ENCODE measurements around the gene MTX2.
"Not testable (repeated sequence)": the region's sequence is repeated elsewhere in the genome, so short reads cannot be mapped to it uniquely, and the experiment has no call there.

Gene MTX2

DNA sequence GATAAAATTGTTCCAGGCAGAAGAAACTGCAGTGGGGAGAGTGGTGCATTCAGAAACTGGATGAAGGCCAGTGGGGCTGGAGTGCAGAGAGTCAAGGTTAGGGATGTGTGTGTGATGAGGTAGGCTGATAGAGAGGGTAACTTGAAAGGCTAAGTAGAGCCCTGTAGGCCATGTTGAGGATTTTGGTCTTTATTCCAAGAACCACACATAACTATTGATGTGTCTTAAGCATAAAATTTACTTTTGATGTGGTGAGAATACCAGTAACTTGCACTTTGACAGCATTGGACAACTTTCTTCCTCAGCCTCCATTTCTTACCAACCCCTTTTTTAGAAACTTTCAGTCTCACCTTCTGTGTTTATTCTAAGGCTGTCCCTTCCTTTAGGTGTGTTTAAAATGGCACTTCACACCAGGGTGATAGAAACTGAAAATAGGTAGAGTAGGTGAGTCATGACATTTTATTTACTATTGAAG, 22.6 kb downstream of the MTX2 start:
- DNase-seq = no peak

DNA sequence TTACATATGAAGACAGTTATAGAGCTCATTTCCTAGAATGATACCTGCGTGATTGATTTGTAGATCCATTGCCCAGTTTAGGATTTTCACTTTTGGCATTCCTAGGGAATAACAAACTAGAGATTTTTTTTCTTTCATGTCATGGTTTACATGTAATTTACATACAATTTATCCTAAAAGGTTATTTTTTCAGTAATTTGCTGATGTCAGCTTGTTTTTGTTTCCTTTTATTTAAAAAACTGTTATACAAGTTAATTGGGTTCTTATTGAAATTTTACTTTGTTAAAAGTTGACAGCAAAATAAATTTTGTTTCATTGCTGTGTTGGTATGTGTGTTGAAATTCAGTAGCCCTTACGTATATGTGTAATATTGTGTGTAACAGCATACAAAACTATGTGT, 23.4 kb downstream of the MTX2 start:
- no peak for DNase-seq

GRCh38 chr2:176293334-176293733, 24.1 kb downstream of the MTX2 start:
- DNase-seq = no peak

DNA sequence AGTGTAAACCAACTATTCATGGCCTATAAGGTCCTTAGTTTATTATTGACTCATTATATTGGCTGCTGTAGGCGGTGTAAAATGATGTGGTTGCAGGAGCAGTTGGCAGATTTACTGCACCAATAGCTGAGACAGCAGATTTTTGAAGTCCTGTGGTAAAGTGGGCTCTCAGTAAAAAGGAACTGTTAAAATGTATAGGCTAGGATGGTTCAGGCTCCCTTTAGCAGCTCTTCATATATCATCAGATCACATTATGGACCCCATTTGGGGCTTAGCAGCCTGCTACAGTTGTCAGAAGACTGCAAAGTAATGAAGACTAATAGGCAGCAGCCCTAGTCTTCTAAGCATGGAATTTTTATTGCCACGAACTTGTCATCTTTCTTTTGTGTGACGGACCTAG, 27.8 kb downstream of the MTX2 start:
- no peak for DNase-seq

GRCh38 chr2:176297737-176298136, 28.5 kb downstream of the MTX2 start:
- DNase-seq = no peak

DNA sequence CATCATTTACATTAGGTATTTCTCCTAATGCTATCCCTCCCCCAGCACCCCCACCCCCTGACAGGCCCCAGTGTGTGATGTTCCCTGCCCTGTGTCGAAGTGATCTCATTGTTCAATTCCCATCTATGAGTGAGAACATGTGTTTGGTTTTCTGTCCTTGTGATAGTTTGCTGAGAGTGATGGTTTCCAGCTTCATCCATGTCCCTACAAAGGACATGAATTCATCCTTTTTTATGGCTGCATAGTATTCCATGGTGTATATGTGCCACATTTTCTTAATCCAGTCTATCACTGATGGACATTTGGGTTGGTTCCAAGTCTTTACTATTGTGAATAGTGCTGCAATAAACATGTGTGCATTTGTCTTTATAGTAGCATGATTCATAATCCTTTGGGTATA, 36.8 kb downstream of the MTX2 start:
- not testable (repeated sequence) for DNase-seq

DNA sequence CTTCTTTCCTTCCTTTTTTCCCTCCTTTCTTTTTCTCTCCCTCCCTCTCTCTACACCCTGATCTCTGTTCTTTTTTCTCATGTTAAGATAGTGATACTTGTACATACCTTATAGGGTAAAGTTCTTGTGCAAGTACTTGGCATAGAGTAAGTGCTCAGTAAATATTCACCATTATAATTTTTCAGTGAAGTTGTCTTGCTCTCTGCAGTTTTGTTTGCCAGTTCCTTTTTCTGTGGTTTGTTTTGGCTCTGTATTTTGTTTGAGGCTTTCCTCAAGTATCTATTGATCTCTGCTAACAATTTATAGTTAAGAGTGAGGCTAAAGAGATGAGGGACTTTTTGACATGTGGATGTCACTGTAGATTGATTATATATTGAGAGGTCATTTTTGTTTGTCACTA, 48.0 kb downstream of the MTX2 start:
- DNase-seq = no peak

DNA sequence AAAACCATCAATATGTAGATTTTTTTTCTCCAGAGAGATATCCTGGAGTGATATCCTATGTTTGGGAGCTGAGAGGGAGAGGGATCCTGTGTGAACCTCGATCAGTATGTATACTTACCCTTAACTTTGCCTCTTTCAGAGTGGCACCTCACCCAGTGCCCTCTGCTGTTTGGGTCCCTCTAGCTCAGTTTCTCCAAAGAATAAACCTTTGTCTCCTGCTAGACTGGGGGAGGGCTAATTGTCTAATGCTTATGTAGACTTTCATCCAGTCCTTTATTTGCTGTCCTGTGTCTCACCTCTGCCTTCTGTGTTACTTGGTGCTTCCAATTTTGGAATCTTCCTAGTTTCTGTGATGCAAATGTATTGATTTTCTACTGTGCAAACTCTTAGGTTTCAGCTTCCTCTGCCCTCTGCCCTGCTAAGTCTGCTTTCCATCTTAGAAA, 48.4 kb downstream of the MTX2 start:
- no peak for DNase-seq

- no peak for DNase-seq
Observed at GRCh38 chr2:176321916-176322315, 52.7 kb downstream of the MTX2 start.

GRCh38 chr2:176324862-176325261, 55.6 kb downstream of the MTX2 start:
- DNase-seq = no peak

GRCh38 chr2:176325732-176326131, 56.5 kb downstream of the MTX2 start:
- DNase-seq = no peak

- DNase-seq = peak; percentile 6
Observed at GRCh38 chr2:176328149-176328548, 58.9 kb downstream of the MTX2 start.

GRCh38 chr2:176330612-176331011, 61.4 kb downstream of the MTX2 start:
- DNase-seq = no peak

DNA sequence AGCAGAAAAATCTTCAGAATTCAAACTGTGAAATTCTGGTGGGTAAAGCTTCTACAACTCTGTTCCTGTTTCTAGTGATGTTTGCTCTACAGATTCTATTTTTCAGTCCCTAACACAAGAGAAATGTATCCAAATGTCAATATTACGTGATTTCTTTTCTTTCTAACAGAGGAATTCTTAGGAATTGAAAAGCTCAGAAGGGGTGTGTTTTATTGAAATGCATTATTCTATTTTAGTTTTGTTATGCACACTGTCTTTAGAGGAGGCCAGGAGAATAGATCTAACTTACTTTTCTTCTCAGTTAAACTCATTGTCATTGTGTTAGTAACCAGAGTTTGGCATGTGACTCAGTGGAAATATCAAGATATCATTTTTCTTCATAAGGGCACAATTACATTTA, 62.4 kb downstream of the MTX2 start:
- DNase-seq = no peak

DNA sequence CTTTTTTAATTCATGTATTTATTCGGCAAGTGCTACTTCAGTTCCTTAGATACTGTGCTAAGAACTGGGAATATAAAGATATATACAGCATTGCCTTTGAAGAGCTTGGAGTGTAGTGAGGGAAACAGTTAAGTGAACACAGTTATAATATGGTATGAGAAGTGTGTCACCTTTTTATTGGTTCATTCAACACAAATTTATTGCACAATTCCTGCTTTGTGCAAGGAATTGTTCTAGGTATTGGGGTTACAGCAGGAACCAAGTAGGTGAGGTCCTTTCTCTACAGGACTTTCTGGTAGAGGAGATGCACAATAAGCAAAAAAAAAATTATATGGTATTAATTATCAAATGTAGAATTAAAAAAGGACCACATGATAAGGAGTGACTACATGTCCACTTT, 65.5 kb downstream of the MTX2 start:
- no peak for DNase-seq

DNA sequence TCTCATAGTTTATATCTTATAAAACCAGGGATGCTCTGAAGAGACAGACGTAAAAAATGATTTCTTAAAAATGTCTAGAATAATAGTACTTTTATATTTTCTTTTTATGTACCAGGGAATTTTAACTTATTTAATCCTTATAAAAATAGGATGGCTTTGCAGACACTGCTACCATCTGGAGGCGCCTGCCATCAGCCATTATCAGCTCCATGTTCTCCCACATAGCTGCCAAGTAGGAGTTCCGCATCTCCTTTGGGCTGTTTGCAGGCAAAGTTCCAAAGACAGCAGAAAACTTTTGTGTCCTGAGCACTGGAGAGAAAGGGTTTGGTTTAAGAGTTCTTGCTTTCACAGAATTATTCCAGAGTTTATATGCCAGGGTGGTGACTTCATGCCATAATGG, 69.2 kb downstream of the MTX2 start:
- DNase-seq = no peak

DNA sequence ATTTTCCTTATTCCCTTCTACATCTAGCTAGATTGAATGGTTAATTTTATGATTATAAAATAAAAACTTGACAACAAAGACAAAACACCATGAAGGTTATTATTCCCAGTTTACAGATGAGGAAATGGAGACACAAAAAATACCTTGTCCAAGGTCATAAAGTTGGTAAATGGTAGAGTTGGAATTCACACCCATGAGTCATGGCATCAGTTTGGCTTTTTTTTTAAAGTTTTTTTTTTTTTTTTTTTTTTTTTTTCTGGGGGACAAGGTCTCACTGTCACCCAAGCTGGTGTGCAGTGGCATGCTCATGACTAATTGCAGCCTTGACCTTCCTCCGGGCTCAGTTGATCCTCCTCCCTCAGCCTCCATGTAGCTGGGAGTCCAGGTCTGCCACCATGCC, 70.0 kb downstream of the MTX2 start:
- DNase-seq = no peak

DNA sequence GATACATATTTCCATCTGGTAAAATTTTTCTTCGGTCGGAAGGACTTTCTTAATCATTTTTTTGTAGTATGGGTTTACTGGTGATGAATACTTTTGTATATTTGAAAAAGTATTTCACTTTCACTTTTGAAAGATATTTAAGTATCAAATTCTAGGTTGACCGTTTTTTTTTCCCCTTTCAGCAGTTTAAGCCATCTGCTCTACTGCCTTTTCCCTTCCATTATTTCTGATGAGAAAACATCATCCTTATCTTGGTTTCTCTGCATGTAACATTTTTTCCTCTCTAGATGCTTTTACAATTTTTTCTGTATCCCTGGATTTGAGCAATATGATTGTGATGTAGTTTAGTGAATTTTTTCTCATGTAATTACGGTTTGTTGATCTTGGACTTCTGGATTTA, 87.0 kb downstream of the MTX2 start:
- no peak for DNase-seq

- no peak for DNase-seq
Observed at GRCh38 chr2:176364273-176364977, 95.2 kb downstream of the MTX2 start.

- DNase-seq = no peak
Observed at GRCh38 chr2:176368349-176368748, 99.1 kb downstream of the MTX2 start.

GRCh38 chr2:176370467-176371171, 101.4 kb downstream of the MTX2 start:
- no peak for DNase-seq

DNA sequence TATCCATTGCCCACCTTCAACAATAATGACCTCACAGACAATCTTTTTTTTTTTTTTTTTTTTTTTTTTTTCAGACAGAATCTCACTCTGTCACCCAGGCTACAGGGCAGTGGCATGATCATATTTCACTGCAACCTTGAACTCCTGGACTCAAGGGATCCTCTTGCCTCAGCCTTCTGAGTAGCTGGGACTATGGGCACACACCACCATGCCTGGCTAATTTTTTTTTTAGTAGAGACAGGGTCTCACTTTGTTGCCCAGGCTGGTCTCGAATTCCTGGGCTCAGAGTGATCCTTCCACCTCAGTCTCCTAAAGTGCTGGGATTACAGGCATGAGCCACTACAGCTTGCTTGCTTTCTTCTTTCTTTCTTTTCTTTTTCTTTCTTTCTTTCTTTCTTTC, 103.9 kb downstream of the MTX2 start:
- DNase-seq = not testable (repeated sequence)

- DNase-seq = no peak
Observed at GRCh38 chr2:176378323-176378722, 109.1 kb downstream of the MTX2 start.

- DNase-seq = no peak
Observed at GRCh38 chr2:176380341-176380740, 111.1 kb downstream of the MTX2 start.

DNA sequence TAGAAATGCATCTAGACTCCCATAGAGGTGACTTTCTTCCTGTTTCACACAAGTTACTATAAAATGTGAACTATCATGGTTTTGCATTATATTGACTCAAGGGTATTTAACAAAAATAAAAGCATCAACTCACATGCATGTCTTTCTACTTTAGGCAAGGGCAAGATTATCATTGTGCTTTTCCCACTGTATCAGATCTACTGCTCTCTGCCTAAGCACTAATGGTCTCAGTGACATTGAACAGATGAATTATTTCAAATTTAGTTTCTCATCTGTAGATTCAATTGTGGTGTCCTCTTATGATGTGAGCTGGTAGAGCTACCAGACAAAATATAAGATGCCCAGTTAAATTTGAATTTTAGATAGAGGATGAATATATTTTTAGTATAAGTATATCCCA, 113.9 kb downstream of the MTX2 start:
- DNase-seq = no peak
